Cardiac muscle cell (in vitro differentiated cells and primary cell): Measurements from ENCODE around the gene GINS1. TPM values are rescaled to one million over a fixed set of nuclear protein-coding genes. Genes with fewer than 3 reads are reported as not detected.

Experiments used
- DNase-seq, 2 donors: peaks; one replicate each; pipeline versions ENCODE4 v3.0.0 to v3.0.0-alpha.2; 2010 to 2017; ENCODE audit warnings: low read depth in 1 of 2, low spot score in 1 of 2
- H3K27ac ChIP-seq: fragments of 200-600 bp; sonication (generic); 2 replicates; pipeline ENCODE4 v1.5.1; 2016
- H3K27me3 ChIP-seq: fragments of 200-600 bp; sonication (generic); 2 replicates; pipeline ENCODE4 v1.6.0; 2016; ENCODE audit warnings: control low read depth
- H3K36me3 ChIP-seq: fragments of 200-600 bp; sonication (generic); 2 replicates; pipeline ENCODE4 v1.5.1; 2016; ENCODE audit warnings: control low read depth
- H3K4me1 ChIP-seq: fragments of 200-600 bp; sonication (generic); 2 replicates; pipeline ENCODE4 v1.8.1; 2017; ENCODE audit warnings: low read depth, mild to moderate bottlenecking, mixed run types
- H3K4me3 ChIP-seq: fragments of 200-600 bp; sonication (generic); 2 replicates; pipeline ENCODE4 v1.5.1; 2016; ENCODE audit warnings: mild to moderate bottlenecking
- H3K9me3 ChIP-seq: fragments of 200-600 bp; sonication (generic); 2 replicates; pipeline ENCODE4 v1.5.1; 2017; ENCODE audit warnings: low read depth, mild to moderate bottlenecking, control low read depth
- CTCF ChIP-seq: IDR thresholded peaks from 2 replicates; pipeline ENCODE4 v1.5.1; 2012; ENCODE audit warnings: low read depth, mild to moderate bottlenecking, low read length
- polyA plus RNA-seq: library from polyadenylated mRNA; unstranded; fragments of >200 nt; fragmentation: Nextera tagmentation; extraction: Ambion mirVana; gene quantifications from 2 replicates; pipeline ENCODE4 v1.2.1, GENCODE V29; 2016
- total RNA-seq: library from RNA; depleted of rRNA; stranded (reverse); fragments of >200 nt; gene quantifications from 2 replicates; pipeline ENCODE4 v1.2.3, GENCODE V29; 2016

Gene GINS1
- total and polyA plus RNA-seq, 2 experiments from 2014 or later, result 9.6 to 10.5 TPM

DNA sequence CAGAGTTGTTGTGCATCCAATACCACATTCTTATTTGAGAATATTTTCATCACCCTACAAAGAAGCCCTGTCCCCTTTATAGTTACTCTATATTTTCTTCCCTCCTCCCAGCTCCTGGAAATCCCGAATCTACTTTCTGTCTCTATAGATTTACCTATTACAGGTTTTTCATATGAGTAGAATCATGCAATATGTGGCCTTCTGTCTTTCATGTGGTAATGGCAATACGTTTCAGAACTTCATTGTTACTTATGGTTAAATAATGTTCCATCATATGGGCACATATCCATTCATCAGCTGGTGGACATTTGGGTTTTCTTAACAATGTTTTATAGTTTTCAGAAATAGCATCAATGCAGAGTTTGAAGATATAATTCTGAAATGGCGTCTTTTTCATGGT, 17.1 kb downstream of the GINS1 start:
- Histone ChIP-seq H3K4me3 (no peak overlapping the region), H3K27ac (no peak overlapping the region), H3K36me3 (no peaks in the 10 kb centered on the region), H3K4me1 (no peaks in the 10 kb centered on the region), H3K9me3 (no peaks in the 10 kb centered on the region), H3K27me3 (no peaks in the 10 kb centered on the region)
- TF ChIP-seq CTCF, result no peak
- DNase-seq, result no peak

- DNase-seq, result peak; percentile 16 to 76
- H3K27ac ChIP-seq, result peak overlapping the region; percentile 94
- no peak for TF ChIP-seq CTCF
- H3K4me3 ChIP-seq, result no peak overlapping the region
- H3K36me3 ChIP-seq, result no peaks in the 10 kb centered on the region
- no peaks in the 10 kb centered on the region for H3K9me3 ChIP-seq
- peaks cover 8% of the 10 kb centered on the region for H3K4me1 ChIP-seq
- no peaks in the 10 kb centered on the region for H3K27me3 ChIP-seq
These were observed 29.7 kb downstream of the GINS1 start for GRCh38 chr20:25437153-25437581.

- Histone ChIP-seq H3K4me1 (peaks cover 8% of the 10 kb centered on the region), H3K36me3 (no peaks in the 10 kb centered on the region), H3K27me3 (no peaks in the 10 kb centered on the region), H3K4me3 (no peak overlapping the region), H3K27ac (no peak overlapping the region), H3K9me3 (no peaks in the 10 kb centered on the region)
- DNase-seq, result no peak
- no peak for TF ChIP-seq CTCF
These were observed 31.9 kb downstream of the GINS1 start for GRCh38 chr20:25439328-25439727.

DNA sequence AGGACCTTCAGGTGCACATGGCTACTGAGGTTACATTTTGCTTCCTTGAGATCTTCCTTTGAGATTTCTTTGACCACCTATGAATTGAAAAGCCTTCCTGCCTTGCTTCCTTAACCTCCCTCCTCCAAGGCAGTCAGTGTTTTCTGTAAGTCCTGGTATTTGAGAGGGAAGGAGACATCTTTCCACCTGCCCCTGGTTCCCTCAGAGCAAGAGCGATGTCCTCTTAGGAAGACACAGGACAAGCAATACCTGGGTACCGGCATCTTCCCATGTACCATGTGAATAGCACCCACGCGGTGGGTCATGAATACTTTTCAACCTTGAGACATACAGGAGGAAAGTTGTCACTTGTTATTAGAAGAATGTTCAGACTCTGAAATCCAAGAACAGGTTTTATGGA, 37.1 kb downstream of the GINS1 start:
- H3K27ac ChIP-seq, result no peak overlapping the region
- TF ChIP-seq CTCF, result no peak
- no peak for DNase-seq
- H3K4me1 ChIP-seq, result no peaks in the 10 kb centered on the region
- H3K9me3 ChIP-seq, result no peaks in the 10 kb centered on the region
- H3K4me3 ChIP-seq, result no peak overlapping the region
- H3K27me3 ChIP-seq, result no peaks in the 10 kb centered on the region
- peaks cover 4% of the 10 kb centered on the region for H3K36me3 ChIP-seq

- TF ChIP-seq CTCF, result no peak
- no peak for DNase-seq
- Histone ChIP-seq H3K9me3 (no peaks in the 10 kb centered on the region), H3K27me3 (no peaks in the 10 kb centered on the region), H3K36me3 (peaks cover 13% of the 10 kb centered on the region), H3K4me1 (no peaks in the 10 kb centered on the region), H3K27ac (no peak overlapping the region), H3K4me3 (no peak overlapping the region)
These were observed 40.2 kb downstream of the GINS1 start for GRCh38 chr20:25447671-25448070.

GRCh38 chr20:25452333-25452732, 44.9 kb downstream of the GINS1 start:
- no peak for TF ChIP-seq CTCF
- Histone ChIP-seq H3K27me3 (no peaks in the 10 kb centered on the region), H3K4me1 (no peaks in the 10 kb centered on the region), H3K27ac (peak overlapping the region; percentile 41), H3K9me3 (no peaks in the 10 kb centered on the region), H3K4me3 (no peak overlapping the region), H3K36me3 (peaks cover 29% of the 10 kb centered on the region)
- DNase-seq, result no peak
